ENCODE results near the gene CIDEA. TPM values are rescaled to one million over a fixed set of nuclear protein-coding genes. Genes with fewer than 3 reads are reported as not detected.
"Not testable (repeated sequence)": the region's sequence is repeated elsewhere in the genome, so short reads cannot be mapped to it uniquely, and the experiment has no call there.

CIDEA gene, protein sequence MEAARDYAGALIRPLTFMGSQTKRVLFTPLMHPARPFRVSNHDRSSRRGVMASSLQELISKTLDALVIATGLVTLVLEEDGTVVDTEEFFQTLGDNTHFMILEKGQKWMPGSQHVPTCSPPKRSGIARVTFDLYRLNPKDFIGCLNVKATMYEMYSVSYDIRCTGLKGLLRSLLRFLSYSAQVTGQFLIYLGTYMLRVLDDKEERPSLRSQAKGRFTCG
- not detected for polyA plus RNA-seq (ENCODE audit: insufficient read length in 3 of 3)
- long read RNA-seq, donor 1: 0 reads
- long read RNA-seq, donor 2: 0 reads
- long read RNA-seq, donor 3: 0 reads
- long read RNA-seq, donor 4: 0 reads
- long read RNA-seq, donor 5: 0 reads
- long read RNA-seq, donor 6: 0 reads
- long read RNA-seq, donor 7: 0 reads
- long read RNA-seq, donor 8: 0 reads
- long read RNA-seq, donor 9: 0 reads
- long read RNA-seq, donor 10: 0 reads
- long read RNA-seq, donor 11: 0 reads
- long read RNA-seq, donor 12: 0 reads
- long read RNA-seq, donor 13: 0 reads
- long read RNA-seq, donor 14: 0 reads
- long read RNA-seq, donor 15: 0 reads
- long read RNA-seq, donor 16: 0 reads

DNA sequence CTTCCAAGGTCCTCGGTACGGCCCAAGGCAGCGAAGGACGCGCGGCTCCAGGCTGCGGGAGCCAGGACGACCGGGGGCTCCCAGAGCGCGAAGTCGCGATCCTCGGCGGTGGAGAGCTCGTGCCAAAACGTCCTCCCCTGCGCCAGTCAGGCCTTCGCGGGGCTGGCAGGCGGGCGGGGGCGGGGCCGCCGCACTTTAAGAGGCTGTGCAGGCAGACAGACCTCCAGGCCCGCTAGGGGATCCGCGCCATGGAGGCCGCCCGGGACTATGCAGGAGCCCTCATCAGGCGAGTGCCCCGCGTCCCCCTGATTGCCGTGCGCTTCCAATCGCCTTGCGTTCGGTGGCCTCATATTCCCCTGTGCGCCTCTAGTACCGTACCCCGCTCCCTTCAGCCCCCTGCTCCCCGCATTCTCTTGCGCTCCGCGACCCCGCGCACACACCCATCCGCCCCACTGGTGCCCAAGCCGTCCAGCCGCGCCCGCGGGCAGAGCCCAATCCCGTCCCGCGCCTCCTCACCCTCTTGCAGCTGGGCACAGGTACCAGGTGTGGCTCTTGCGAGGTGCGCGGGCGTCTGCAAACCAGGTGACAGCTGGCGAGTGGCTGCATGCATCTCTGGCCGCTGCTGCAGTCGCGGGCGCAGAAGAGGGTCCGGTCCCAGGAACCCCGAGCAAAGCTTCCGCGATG, at the start of gene CIDEA:
Gene CIDEA (plus strand): TSS at position 226 of the 684 bp plus-strand sequence. CDS start 23 bp downstream, at position 249.
- no peak for DNase-seq (ENCODE audit: extremely low read depth in 1 of 11, low read depth in 9 of 11, low spot score in 4 of 11)

DNA sequence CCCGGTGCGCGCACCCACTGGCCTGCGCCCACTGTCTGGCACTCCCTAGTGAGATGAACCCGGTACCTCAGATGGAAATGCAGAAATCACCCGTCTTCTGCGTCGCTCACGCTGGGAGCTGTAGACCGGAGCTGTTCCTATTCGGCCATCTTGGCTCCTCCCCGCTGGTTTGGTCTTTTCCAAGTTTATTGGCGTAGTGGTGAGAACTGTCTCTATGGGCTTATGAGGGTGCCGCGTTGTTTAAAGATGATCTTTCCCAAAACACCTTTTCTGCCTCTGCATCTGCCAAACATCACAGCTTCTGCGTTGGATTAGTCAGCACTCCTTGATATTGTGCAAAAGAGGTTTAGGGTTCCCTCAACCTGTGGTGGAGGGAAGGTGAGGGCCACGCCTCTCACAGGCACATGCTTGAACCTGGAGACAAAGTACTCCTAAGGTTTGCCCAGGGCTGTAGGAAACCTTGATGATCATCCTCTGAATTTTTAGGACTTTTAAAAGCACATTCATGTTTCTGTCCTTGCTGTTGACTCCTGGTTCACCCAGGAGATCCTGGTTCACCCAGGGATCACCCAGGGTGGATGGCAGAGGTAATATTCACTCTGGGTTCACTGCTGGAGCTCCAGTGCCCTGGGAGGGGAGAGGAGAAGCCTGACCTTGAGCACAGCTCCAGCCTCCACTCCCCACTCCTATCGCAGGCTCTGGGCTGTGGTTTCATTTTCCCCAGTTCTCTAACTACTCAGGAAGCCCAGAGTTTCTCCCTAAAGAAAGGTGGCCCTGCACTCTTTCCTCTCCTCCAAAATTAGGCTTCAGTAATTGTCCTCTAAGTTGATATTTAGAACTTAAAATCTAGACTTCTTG, 45.6 kb upstream of the CIDEA start:
- not testable (repeated sequence) for DNase-seq (ENCODE audit: extremely low read depth in 1 of 11, low read depth in 9 of 11, low spot score in 4 of 11)

DNA sequence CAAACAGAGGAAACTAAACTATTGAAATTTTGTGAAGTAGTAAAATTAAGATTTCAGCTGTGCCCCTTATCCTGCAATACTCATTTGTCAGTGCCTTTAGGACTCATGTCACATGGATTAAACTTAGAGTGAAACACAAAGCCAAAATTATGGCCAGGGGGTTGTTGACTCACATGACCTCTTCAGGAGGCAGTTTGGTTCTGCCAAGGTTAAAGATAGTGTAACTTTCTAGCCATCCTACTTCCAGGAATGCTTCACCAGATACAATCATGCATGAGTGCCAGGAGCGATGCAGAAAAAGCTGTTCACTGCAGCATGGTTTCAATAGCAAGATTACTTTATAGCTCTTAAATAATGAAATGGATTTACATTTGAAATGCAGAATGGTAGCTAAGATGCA, 41.9 kb upstream of the CIDEA start:
- DNase-seq (ENCODE audit: extremely low read depth in 1 of 11, low read depth in 9 of 11, low spot score in 4 of 11): not testable (repeated sequence)

DNA sequence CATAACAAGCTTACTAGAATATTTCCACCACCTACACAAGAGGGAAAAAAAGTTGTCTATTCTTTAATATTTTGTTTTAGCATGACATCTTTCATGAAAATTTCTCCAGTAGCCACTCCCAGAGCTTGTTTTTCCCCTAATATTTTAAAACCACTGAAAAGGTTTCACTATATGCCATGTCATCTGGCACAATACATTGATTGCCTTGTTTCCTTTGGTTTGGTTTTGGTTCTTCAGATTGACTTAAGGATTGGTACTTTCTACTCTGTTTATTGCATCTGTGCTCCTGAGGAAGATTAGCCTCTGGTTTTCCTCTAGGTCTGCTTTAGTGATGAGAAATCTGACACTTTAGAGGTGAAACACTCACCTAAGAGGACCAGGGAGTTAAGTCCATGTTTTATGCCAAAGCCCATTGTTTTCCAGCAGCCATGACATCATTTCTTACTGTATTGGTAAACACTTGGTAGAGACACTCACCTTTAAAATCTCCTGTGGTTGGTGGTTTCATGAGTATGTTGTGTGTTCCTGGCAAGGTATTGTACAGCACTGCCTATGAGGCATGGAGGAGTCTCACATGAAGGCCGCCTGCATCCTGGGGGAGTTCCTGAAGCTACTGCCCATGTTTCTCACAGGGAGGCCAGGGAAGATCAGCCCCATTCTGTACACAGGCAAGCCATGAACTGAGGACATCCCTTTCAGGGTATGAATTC, 39.7 kb upstream of the CIDEA start:
- DNase-seq (ENCODE audit: extremely low read depth in 1 of 11, low read depth in 9 of 11, low spot score in 4 of 11): not testable (repeated sequence)

DNA sequence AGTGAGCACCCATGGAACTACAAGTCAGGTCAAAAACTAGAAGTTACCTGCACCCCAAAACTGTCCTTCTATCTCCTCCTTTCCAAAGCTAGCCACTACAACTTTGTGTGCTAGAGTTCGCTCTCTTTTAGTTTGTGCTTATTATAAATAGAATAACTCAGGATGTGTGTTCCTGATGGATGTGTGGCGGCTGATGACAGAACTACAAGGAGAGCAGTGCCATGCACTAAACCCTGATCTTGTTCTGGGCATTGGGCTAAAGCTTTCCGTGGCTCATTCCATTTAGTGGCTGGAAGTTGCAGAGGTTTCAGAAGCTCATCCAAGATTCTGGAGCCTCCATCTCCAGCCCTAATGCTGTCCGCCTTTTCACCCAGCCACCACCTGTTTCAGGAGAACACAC, 37.7 kb upstream of the CIDEA start:
- not testable (repeated sequence) for DNase-seq (ENCODE audit: extremely low read depth in 1 of 11, low read depth in 9 of 11, low spot score in 4 of 11)

DNA sequence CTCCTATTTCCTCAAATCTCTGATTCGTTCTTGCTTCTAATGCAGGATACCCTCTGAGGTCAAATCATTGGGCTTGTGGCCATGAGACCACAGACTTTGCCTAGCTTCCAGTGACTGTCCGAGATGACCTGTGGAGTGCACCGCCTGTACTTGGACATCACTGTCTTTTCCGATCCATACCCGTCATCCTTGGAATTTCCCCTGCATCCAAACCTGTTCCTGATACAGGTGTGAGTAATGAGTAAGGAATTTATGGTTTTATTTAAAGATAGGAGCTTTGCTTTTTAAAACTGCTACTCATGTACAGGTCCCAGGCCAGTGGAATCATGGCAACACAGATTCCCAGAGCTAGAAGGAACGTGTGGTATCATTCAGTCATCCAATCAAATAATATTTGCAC, 35.6 kb upstream of the CIDEA start:
- DNase-seq (ENCODE audit: extremely low read depth in 1 of 11, low read depth in 9 of 11, low spot score in 4 of 11): not testable (repeated sequence)

DNA sequence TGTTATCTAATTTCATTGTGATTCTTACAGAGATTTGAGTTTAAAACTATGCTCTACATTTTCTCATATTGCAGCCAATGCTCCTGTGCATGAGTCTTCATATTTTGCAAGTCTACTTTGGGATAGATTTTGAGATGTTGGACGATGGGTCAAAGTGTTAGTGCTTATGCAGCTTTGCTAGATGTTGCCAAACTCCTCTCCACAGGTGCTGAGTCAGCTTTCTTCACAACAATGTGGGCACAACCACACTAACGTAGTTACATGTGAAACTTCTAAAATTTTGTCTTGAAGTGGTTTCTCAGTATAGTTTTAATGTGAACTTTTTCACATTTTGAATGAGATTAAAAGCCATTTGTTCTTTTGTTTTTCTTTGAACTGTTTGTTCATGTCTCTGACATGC, 32.1 kb upstream of the CIDEA start:
- DNase-seq (ENCODE audit: extremely low read depth in 1 of 11, low read depth in 9 of 11, low spot score in 4 of 11): not testable (repeated sequence)

DNA sequence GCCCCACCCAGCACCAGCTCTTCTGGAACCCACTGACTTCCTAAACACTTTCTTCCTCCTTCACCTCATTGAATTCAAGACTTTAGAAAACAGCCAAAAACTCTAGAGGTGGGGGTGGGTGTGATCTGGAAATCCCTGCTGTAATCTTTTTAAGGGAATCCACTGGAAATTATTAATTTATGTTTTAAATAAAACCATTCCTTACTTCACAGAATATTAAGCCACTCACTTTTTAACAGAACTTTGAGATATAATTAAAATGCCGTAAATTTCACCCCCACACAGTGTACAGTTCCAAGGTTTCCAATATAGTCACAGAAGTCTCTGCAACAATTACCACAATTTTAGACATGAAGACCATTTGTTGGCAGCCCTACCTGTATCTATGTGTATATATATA, 30.8 kb upstream of the CIDEA start:
- not testable (repeated sequence) for DNase-seq (ENCODE audit: extremely low read depth in 1 of 11, low read depth in 9 of 11, low spot score in 4 of 11)

DNA sequence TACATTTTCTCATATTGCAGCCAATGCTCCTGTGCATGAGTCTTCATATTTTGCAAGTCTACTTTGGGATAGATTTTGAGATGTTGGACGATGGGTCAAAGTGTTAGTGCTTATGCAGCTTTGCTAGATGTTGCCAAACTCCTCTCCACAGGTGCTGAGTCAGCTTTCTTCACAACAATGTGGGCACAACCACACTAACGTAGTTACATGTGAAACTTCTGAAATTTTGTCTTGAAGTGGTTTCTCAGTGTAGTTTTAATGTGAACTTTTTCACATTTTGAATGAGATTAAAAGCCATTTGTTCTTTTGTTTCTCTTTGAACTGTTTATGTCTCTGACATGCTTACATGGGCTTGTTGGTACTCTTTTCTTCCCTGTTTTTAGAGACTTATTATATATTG, 27.4 kb upstream of the CIDEA start:
- not testable (repeated sequence) for DNase-seq (ENCODE audit: extremely low read depth in 1 of 11, low read depth in 9 of 11, low spot score in 4 of 11)

DNA sequence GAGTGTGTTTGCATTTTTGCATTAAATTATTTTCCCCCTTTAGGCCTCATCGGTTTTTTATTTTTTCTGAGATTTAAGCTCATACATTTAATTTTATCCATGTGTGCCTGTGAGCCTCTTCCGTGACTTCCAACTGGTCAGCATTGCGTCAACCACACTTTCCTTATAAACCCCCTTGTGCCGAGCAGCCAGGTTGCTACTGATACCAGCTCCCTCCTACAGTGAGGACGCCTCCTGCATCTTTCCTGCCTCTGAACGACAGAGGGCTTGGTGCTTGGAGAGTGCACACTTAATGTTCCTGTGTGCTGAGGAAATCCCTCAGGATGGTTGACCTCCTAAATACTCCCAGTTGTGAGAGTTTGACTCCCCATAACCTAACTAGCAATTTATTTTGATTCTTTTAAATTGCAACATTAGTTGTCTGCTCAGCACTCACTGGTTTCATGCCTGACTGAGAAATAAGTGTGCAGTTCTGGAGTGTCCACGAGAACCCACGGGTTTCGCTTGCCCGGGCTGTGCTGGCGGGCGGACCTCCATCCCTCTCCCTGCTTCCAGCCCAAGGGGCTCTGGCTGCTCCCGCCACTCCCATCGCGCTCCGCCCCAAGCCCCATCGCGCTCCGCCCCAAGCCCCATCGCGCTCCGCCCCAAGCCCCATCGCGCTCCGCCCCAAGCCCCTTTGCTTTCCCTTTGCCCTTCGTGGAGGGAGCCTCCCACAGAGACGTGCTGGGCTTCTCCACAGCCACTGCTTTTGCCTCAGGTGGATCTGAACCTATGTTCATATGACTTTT, 26.6 kb upstream of the CIDEA start:
- DNase-seq (ENCODE audit: extremely low read depth in 1 of 11, low read depth in 9 of 11, low spot score in 4 of 11): not testable (repeated sequence)

DNA sequence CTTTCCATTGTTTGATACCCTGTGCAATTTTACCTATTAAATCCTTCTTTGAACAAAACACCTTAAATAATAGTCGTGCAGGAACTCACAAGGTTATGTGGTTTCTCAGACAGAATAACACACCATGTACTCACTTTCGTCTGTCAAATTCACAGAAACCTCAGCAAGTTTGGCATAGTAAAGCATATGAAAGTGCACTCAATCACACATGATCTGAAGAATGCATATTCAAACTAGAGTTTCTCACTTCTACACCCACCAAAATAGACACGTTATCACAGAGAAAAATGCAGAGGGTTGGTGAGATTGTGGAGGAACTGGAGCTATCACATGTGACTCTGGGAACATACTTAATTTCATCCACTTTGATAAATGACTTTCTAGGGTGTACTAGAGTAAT, 25.9 kb upstream of the CIDEA start:
- not testable (repeated sequence) for DNase-seq (ENCODE audit: extremely low read depth in 1 of 11, low read depth in 9 of 11, low spot score in 4 of 11)

DNA sequence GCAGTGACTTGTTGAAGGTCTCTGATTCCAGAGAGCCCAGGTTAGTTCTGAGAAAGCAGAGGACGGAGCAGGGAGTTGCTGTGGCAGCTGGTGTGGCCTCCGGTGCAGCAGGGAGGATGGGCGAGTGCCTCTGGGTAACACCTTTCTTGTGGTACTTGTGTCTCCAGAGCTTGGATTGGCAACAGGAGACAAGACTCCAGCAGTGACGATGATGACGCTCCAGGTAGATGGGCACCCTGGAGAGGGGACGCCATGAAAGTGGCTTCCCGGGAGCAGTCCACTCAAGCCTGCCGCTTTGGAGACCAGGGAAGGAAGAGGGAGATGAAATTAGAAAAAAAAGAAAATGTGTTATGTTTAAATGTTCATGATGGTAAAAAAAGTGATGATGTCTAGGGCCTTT, 23.6 kb upstream of the CIDEA start:
- DNase-seq (ENCODE audit: extremely low read depth in 1 of 11, low read depth in 9 of 11, low spot score in 4 of 11): not testable (repeated sequence)

DNA sequence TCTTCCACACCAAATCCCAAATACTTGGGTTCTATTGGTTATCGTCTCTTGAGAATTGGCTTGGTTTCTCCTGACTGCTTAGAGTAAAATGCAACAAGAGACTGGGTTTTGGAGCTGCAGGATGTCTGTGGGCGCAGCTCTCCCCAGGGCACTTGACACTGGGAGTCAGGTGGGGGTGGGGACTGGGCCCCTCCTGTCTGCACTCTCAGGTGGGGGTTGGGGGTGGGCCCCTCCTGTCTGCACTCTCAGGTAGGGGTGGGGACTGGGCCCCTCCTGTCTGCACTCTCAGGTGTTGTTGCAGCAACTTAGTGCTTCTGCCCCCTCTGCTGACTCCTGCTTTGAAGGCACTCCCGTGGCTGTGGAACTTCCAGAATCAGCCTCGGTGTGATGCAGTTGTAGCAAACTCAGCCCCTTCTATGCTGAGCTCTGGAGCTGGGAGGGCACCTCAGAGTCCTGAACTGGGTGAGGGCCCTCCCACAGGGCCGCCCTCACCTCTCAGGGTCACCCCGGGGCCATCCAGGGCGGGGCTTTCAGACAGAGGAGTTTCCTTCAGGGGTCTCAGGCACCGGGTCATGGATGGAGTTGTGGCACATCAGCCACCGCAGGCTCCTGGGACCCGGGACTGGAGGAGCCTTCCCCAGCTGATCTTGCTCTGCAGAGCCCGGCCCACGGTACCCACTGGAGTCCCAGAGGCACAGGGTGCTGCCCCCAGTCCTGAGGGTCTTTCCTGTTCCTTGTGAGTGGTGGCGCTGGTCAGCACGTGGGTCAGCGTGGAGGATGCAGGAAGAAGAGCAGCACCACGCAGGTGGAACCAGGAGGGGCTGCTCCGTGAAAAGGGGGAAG, 22.9 kb upstream of the CIDEA start:
- no peak for DNase-seq (ENCODE audit: extremely low read depth in 1 of 11, low read depth in 9 of 11, low spot score in 4 of 11)

DNA sequence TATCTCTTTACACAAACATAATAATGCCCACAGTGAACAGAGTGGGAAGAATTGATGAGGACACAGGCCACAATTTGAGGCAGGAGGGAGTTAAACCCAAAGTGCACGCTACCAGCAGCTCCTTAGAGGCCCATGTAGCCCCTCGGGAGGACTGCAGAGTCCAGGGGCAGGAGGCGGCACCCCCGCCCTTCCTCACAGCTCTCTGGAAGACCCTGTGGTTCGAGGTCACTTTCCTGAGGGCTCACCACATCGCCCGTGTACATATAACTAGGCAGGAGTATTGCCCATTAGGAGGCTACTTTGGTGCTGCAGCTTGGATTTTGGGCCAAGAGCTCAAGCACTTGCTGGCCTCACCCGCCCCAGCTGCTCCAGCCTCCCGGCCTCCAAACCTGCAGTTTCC, 22.2 kb upstream of the CIDEA start:
- DNase-seq (ENCODE audit: extremely low read depth in 1 of 11, low read depth in 9 of 11, low spot score in 4 of 11): no peak

DNA sequence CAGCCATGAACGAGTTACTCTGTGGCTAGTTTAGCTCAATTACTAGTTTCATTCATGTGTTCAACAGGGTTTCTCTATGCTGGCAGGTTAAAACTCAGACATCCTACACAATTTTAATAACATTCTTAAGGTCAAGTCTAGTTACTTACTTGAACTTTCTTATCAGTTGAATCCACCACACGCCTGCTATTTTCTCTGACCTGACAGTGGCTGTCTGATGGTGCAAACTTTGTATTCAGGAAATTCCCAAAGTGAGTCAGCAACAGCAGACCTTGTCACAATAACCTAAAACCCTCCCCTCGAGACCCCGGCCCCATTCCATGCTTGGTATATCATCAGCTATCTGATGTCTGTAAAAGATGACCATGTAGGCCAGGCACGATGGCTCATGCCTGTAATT, 20.8 kb upstream of the CIDEA start:
- no peak for DNase-seq (ENCODE audit: extremely low read depth in 1 of 11, low read depth in 9 of 11, low spot score in 4 of 11)

DNA sequence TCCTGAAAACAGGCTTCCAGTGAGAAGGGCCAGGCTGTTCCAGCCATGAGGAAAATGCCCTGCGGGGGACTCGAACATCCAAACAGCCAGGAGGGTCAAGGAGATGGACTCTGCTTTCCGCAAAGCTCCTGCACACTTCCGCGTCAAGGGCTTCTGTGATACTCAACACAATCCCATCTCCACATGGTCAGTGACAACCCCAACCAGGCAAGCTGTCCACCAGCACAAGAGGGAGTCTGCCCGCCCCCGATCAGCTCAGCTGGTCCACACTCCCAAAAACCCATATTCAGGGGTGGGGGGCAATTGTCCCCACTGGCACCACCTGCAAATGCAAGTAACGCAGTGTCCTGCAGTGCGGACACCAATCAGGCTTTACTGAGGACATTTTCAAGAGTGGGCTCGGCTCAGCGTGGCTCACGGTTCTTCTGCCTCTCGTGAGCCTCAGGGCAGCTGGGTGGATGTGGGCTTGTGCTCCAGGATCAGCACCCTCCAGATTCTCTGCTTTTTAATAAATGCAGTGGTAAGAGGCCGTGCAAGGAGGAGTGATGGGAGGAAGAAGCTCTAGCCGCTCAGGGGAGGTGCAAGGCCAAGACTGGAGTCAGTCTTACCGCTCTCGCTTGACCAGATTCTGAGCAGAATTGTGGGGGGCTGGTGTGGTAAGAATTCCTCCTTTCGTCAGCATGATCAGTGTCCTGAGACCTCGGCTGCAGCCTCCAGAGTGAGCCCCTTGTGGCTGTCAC, 19.5 kb upstream of the CIDEA start:
- no peak for DNase-seq (ENCODE audit: extremely low read depth in 1 of 11, low read depth in 9 of 11, low spot score in 4 of 11)
